DOHH2 (cell line): ENCODE data around the gene CIB1.

Source experiments
- H3F3A ChIP-seq: fragments of 200-600 bp; sonication (generic), shearing (Covaris generic); 2 replicates; pipeline ENCODE4 v1.6.0; 2016; ENCODE audit warnings: antibody characterized with exemption, mild to moderate bottlenecking; ENCODE audit not compliant: control insufficient read depth, insufficient read depth
- H3K27ac ChIP-seq: fragments of 200-600 bp; sonication (generic); 2 replicates; pipeline ENCODE4 v1.5.1; 2014; ENCODE audit warnings: low read depth, mild to moderate bottlenecking, low read length, moderate library complexity
- H3K27me3 ChIP-seq: fragments of 200-600 bp; sonication (generic); 2 replicates; pipeline ENCODE4 v1.6.1; 2014; ENCODE audit warnings: mild to moderate bottlenecking, low read length, mixed read lengths; ENCODE audit not compliant: control insufficient read depth
- H3K36me3 ChIP-seq: fragments of 200-600 bp; sonication (generic); 2 replicates; pipeline ENCODE4 v1.6.1; 2014; ENCODE audit warnings: mild to moderate bottlenecking, low read length, moderate library complexity, mixed read lengths; ENCODE audit not compliant: control insufficient read depth
- H3K4me1 ChIP-seq: fragments of 200-600 bp; sonication (generic); 2 replicates; pipeline ENCODE4 v1.6.1; 2014; ENCODE audit warnings: mild to moderate bottlenecking, low read length, mixed read lengths; ENCODE audit not compliant: control insufficient read depth
- H3K4me2 ChIP-seq: fragments of 200-600 bp; sonication (generic); 2 replicates; pipeline ENCODE4 v1.6.0; 2014; ENCODE audit warnings: mild to moderate bottlenecking, low read length, moderate library complexity
- H3K4me3 ChIP-seq: fragments of 200-600 bp; sonication (generic); 2 replicates; pipeline ENCODE4 v1.5.1; 2014; ENCODE audit warnings: mild to moderate bottlenecking, low read length, mixed read lengths
- H3K79me2 ChIP-seq: fragments of 200-600 bp; sonication (generic); 2 replicates; pipeline ENCODE4 v1.6.1; 2014; ENCODE audit warnings: mild to moderate bottlenecking, low read length, mixed read lengths; ENCODE audit not compliant: control insufficient read depth
- H3K9me2 ChIP-seq: fragments of 200-600 bp; sonication (generic); replicated peaks from 2 replicates; pipeline ENCODE4 v1.6.1; 2014; ENCODE audit warnings: mild to moderate bottlenecking, low read length, mixed read lengths; ENCODE audit not compliant: control insufficient read depth
- H3K9me3 ChIP-seq: fragments of 200-600 bp; sonication (generic); 2 replicates; pipeline ENCODE4 v1.6.1; 2014; ENCODE audit warnings: antibody characterized with exemption, low read length, mixed read lengths; ENCODE audit not compliant: control insufficient read depth, insufficient read depth
- H4K20me1 ChIP-seq: fragments of 200-600 bp; sonication (generic); 2 replicates; pipeline ENCODE4 v1.6.0; 2014; ENCODE audit warnings: low read depth, mild to moderate bottlenecking, antibody characterized with exemption, low read length, moderate library complexity; ENCODE audit not compliant: control insufficient read depth, insufficient read depth
- EZH2phosphoT487 ChIP-seq: fragments of 200-600 bp; sonication (generic); IDR thresholded peaks from 2 replicates; pipeline ENCODE4 v1.6.1; 2017; ENCODE audit warnings: borderline replicate concordance, mild to moderate bottlenecking, antibody characterized with exemption, low read length, moderate library complexity, mixed read lengths
- TF ChIP-seq, protein P1 (sequence below): fragments of 200-600 bp; sonication (generic); IDR thresholded peaks from one replicate; pipeline ENCODE4 v1.5.1; 2014; ENCODE audit warnings: antibody characterized with exemption, mild to moderate bottlenecking, low read depth, low read length; ENCODE audit not compliant: poor library complexity, severe bottlenecking

The CIB1 gene

DNA sequence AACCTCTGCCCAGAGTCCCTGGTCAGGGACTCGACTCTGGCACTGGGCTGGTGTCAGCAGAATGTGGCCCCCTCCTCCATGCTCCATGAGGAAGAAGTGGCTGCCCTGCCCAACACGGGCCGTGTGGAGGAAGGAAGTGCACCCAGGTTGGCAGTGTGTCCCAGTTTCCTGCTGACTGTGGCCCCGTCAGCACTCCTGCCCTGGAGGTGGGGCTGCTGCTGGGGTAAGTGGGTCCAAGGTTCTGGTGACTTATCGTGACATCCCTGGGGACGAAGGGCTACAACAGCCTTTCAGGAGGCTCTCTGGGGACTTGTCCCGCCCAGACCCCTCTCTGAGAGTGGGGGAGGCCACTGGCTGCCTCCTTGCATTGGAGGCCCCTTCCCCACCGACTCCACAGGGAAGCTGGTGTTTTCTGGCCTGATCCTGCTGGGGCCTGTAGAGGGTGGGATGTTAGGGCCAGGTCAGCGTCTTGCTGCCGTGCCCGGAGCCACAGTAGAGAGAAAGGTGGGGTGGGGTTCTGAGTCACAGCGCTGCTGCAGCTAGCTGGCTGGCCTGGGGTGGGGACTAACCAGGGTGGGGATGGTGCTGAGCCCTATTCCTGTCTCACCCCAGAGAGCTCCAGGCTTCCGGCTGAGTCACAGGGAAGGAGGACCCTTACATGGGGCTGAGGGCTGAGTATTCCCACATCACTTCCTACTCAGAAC, 22.1 kb downstream of the CIB1 start:
- H3K9me2 ChIP-seq: no peaks in the 10 kb centered on the region
- no peak overlapping the region for H3K4me3 ChIP-seq
- TF ChIP-seq, protein P1, sequence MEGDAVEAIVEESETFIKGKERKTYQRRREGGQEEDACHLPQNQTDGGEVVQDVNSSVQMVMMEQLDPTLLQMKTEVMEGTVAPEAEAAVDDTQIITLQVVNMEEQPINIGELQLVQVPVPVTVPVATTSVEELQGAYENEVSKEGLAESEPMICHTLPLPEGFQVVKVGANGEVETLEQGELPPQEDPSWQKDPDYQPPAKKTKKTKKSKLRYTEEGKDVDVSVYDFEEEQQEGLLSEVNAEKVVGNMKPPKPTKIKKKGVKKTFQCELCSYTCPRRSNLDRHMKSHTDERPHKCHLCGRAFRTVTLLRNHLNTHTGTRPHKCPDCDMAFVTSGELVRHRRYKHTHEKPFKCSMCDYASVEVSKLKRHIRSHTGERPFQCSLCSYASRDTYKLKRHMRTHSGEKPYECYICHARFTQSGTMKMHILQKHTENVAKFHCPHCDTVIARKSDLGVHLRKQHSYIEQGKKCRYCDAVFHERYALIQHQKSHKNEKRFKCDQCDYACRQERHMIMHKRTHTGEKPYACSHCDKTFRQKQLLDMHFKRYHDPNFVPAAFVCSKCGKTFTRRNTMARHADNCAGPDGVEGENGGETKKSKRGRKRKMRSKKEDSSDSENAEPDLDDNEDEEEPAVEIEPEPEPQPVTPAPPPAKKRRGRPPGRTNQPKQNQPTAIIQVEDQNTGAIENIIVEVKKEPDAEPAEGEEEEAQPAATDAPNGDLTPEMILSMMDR: no peak
- no peaks in the 10 kb centered on the region for H3K79me2 ChIP-seq
- H4K20me1 ChIP-seq: no peaks in the 10 kb centered on the region
- no peaks in the 10 kb centered on the region; the same call in 1 of the 2 replicates for H3F3A ChIP-seq
- no peak overlapping the region for H3K4me2 ChIP-seq
- H3K4me1 ChIP-seq: peaks cover 30% of the 10 kb centered on the region
- H3K36me3 ChIP-seq: no peaks in the 10 kb centered on the region
- H3K27me3 ChIP-seq: no peaks in the 10 kb centered on the region
- H3K9me3 ChIP-seq: no peaks in the 10 kb centered on the region
- H3K27ac ChIP-seq: no peak overlapping the region

DNA sequence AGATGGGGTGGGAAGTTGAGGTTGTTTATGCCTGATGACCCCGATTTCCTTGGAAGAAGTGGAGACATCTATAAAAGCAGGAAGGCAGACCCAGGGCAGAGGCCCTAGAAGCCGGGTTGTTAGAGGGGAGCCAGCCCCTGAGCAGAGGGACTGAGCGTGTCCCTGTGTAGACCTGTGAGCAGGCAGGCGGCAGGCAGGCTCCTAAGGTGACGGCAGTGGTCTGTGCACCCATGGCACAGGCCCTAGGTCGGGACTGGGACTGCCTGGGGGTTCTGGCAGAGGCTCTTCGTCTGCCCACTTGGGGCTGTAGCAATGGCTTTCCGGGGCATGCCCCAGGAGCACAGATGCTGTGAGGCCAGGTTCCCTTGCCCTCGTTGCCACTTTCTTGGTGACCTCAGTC, 22.7 kb downstream of the CIB1 start:
- Histone ChIP-seq H3K4me3 (no peak overlapping the region), H3F3A (no peaks in the 10 kb centered on the region; the same call in 1 of the 2 replicates), H3K79me2 (no peaks in the 10 kb centered on the region), H3K27ac (no peak overlapping the region), H3K4me2 (no peak overlapping the region), H4K20me1 (no peaks in the 10 kb centered on the region), H3K9me2 (no peaks in the 10 kb centered on the region), H3K4me1 (peaks cover 25% of the 10 kb centered on the region), H3K27me3 (no peaks in the 10 kb centered on the region), H3K36me3 (no peaks in the 10 kb centered on the region), H3K9me3 (no peaks in the 10 kb centered on the region)
- TF ChIP-seq, protein P1: no peak
- no peak for TF ChIP-seq EZH2phosphoT487

DNA sequence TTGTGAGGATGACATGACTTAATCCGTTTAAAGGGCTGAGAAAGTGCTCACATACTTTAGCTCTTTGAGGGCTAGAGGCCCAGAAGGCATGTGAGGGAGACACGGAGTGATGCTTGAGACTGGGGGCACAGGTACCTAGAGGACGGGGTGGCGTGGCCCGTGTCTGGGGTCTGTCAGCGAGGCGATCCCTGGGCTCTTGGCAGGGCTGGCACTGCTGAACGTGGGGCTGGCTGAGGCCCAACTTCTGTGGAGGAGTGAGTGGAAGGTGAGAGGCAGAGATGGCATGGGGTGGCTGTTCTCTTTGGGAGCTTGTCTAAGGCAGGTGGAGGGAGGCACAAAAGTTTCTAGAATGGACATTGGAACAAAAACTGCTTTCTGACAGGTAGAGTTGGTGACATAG, 23.1 kb downstream of the CIB1 start:
- TF ChIP-seq, protein P1: no peak
- TF ChIP-seq EZH2phosphoT487: no peak
- H3K4me1 ChIP-seq: peaks cover 23% of the 10 kb centered on the region

More for the DNA sequence above, 23.1 kb downstream of the CIB1 start:
- Histone ChIP-seq H4K20me1 (no peaks in the 10 kb centered on the region), H3K36me3 (no peaks in the 10 kb centered on the region), H3F3A (no peaks in the 10 kb centered on the region; the same call in 1 of the 2 replicates), H3K9me2 (no peaks in the 10 kb centered on the region), H3K4me3 (no peak overlapping the region), H3K4me2 (no peak overlapping the region), H3K79me2 (no peaks in the 10 kb centered on the region), H3K27ac (no peak overlapping the region), H3K27me3 (no peaks in the 10 kb centered on the region), H3K9me3 (no peaks in the 10 kb centered on the region)
